Measurements from ENCODE around the gene AOPEP. TPM values are rescaled to one million over a fixed set of nuclear protein-coding genes. Genes with fewer than 3 reads are reported as not detected.
"Not testable (repeated sequence)": the region's sequence is repeated elsewhere in the genome, so short reads cannot be mapped to it uniquely, and the experiment has no call there.

Gene AOPEP
- polyA plus RNA-seq, 6 donors from 2014 or later: 5.2 to 11.8 (median 8.2) TPM

GRCh38 chr9:94869415-94869843 lies 142.9 kb downstream of the AOPEP start:
- DNase-seq (no peak), ATAC-seq (ENCODE audit: low read depth in 2 of 2) (no peak)
- H3K4me3 Mint-ChIP-seq: peak overlapping the region in 1 of 8 donors; percentile 12
- peaks cover 5 to 14% (median 8%) of the 10 kb centered on the region in 3 donors for H3K4me1 Mint-ChIP-seq
- no peak overlapping the region for H3K27ac Mint-ChIP-seq
- no peaks in the 10 kb centered on the region for H3K27me3 Mint-ChIP-seq
- peaks cover 0 to 16% of the 10 kb centered on the region in 2 donors for H3K36me3 Mint-ChIP-seq
- H3K9me3 Mint-ChIP-seq: no peaks in the 10 kb centered on the region

- H3K27me3 Mint-ChIP-seq: no peaks in the 10 kb centered on the region
- H3K4me3 Mint-ChIP-seq: no peak overlapping the region
- H3K4me1 Mint-ChIP-seq: peaks cover 5 to 16% (median 12%) of the 10 kb centered on the region in 3 donors
- peaks cover 0 to 19% of the 10 kb centered on the region in 2 donors for H3K36me3 Mint-ChIP-seq
- no peaks in the 10 kb centered on the region for H3K9me3 Mint-ChIP-seq
- no peak for ATAC-seq (ENCODE audit: low read depth in 2 of 2)
- H3K27ac Mint-ChIP-seq: peak overlapping the region in 1 of 6 donors; percentile 36
- DNase-seq: no peak
Measured at GRCh38 chr9:94870465-94870792, 143.9 kb downstream of the AOPEP start.

- peaks cover 5 to 22% (median 17%) of the 10 kb centered on the region in 3 donors for H3K4me1 Mint-ChIP-seq
- DNase-seq (no peak), ATAC-seq (ENCODE audit: low read depth in 2 of 2) (no peak)
- H3K36me3 Mint-ChIP-seq: peaks cover 0 to 24% of the 10 kb centered on the region in 2 donors
- H3K27ac Mint-ChIP-seq: peak overlapping the region in 2 of 6 donors; percentile 49 to 70
- H3K27me3 Mint-ChIP-seq: no peaks in the 10 kb centered on the region
- H3K9me3 Mint-ChIP-seq: no peaks in the 10 kb centered on the region
- peak overlapping the region in 1 of 8 donors; percentile 78 for H3K4me3 Mint-ChIP-seq
Measured at GRCh38 chr9:94870793-94871558, 144.5 kb downstream of the AOPEP start.

- no peaks in the 10 kb centered on the region for H3K9me3 Mint-ChIP-seq
- no peaks in the 10 kb centered on the region for H3K27me3 Mint-ChIP-seq
- no peak overlapping the region for H3K4me3 Mint-ChIP-seq
- no peak for DNase-seq
- peak overlapping the region in 1 of 6 donors; percentile 51 for H3K27ac Mint-ChIP-seq
- ATAC-seq (ENCODE audit: low read depth in 2 of 2): no peak
- peaks cover 0 to 23% of the 10 kb centered on the region in 2 donors for H3K36me3 Mint-ChIP-seq
- H3K4me1 Mint-ChIP-seq: peaks cover 5 to 19% (median 18%) of the 10 kb centered on the region in 3 donors
Measured at GRCh38 chr9:94872083-94872833, 145.8 kb downstream of the AOPEP start.

GRCh38 chr9:94872891-94873511 lies 146.5 kb downstream of the AOPEP start:
- Mint-ChIP-seq H3K9me3 (no peaks in the 10 kb centered on the region), H3K4me1 (peaks cover 5 to 18% (median 17%) of the 10 kb centered on the region in 3 donors), H3K27me3 (no peaks in the 10 kb centered on the region), H3K36me3 (peaks cover 0 to 19% of the 10 kb centered on the region in 2 donors), H3K4me3 (no peak overlapping the region), H3K27ac (peak overlapping the region in 3 of 6 donors; percentile 19 to 54 (median 51))
- no peak for DNase-seq
- ATAC-seq (ENCODE audit: low read depth in 2 of 2): no peak

- DNase-seq (no peak), ATAC-seq (ENCODE audit: low read depth in 2 of 2) (no peak)
- Mint-ChIP-seq H3K4me1 (peaks cover 5 to 23% (median 18%) of the 10 kb centered on the region in 3 donors), H3K4me3 (no peak overlapping the region), H3K36me3 (peaks cover 0 to 21% of the 10 kb centered on the region in 2 donors), H3K27me3 (no peaks in the 10 kb centered on the region), H3K27ac (no peak overlapping the region), H3K9me3 (no peaks in the 10 kb centered on the region)
Measured at GRCh38 chr9:94874316-94874715, 147.8 kb downstream of the AOPEP start.

- no peaks in the 10 kb centered on the region for H3K27me3 Mint-ChIP-seq
- peaks cover 0 to 21% of the 10 kb centered on the region in 2 donors for H3K36me3 Mint-ChIP-seq
- no peak overlapping the region for H3K4me3 Mint-ChIP-seq
- ATAC-seq (ENCODE audit: low read depth in 2 of 2) (peak; percentile 76 to 91), DNase-seq (peak; percentile 37)
- peaks cover 5 to 22% (median 15%) of the 10 kb centered on the region in 3 donors for H3K4me1 Mint-ChIP-seq
- H3K9me3 Mint-ChIP-seq: peaks cover 0 to 1% (median 0%) of the 10 kb centered on the region in 7 donors
- peak overlapping the region in 4 of 6 donors; percentile 14 to 45 (median 22) for H3K27ac Mint-ChIP-seq
Measured at GRCh38 chr9:94875300-94876020, 149.0 kb downstream of the AOPEP start.

- ATAC-seq (ENCODE audit: low read depth in 2 of 2); H3K27me3 Mint-ChIP-seq; DNase-seq; H3K9me3 Mint-ChIP-seq; H3K4me3 Mint-ChIP-seq: not testable (repeated sequence)
- H3K27ac Mint-ChIP-seq: peak overlapping the region in 2 of 6 donors; percentile 21 to 53
- H3K4me1 Mint-ChIP-seq: peaks cover 9 to 32% (median 29%) of the 10 kb centered on the region in 3 donors
- peaks cover 0 to 15% of the 10 kb centered on the region in 2 donors for H3K36me3 Mint-ChIP-seq
Measured at GRCh38 chr9:94878804-94879203, 152.3 kb downstream of the AOPEP start.

GRCh38 chr9:94879230-94879629 lies 152.7 kb downstream of the AOPEP start:
- H3K4me3 Mint-ChIP-seq: no peak overlapping the region
- no peaks in the 10 kb centered on the region for H3K27me3 Mint-ChIP-seq
- H3K27ac Mint-ChIP-seq: no peak overlapping the region
- peaks cover 0 to 1% (median 0%) of the 10 kb centered on the region in 7 donors for H3K9me3 Mint-ChIP-seq
- ATAC-seq (ENCODE audit: low read depth in 2 of 2): no peak
- H3K36me3 Mint-ChIP-seq: peaks cover 0 to 15% of the 10 kb centered on the region in 2 donors
- H3K4me1 Mint-ChIP-seq: peaks cover 9 to 32% (median 29%) of the 10 kb centered on the region in 3 donors
- DNase-seq: no peak

- Mint-ChIP-seq H3K36me3 (peaks cover 0 to 6% of the 10 kb centered on the region in 2 donors), H3K4me1 (peaks cover 9 to 24% (median 19%) of the 10 kb centered on the region in 3 donors), H3K4me3 (no peak overlapping the region), H3K9me3 (peaks cover 0 to 1% (median 0%) of the 10 kb centered on the region in 7 donors), H3K27me3 (no peaks in the 10 kb centered on the region), H3K27ac (peak overlapping the region; percentile 22 to 93 (median 60))
- no peak for DNase-seq
- no peak for ATAC-seq (ENCODE audit: low read depth in 2 of 2)
Measured at GRCh38 chr9:94881023-94881422, 154.5 kb downstream of the AOPEP start.

- Mint-ChIP-seq H3K36me3 (peaks cover 0 to 4% of the 10 kb centered on the region in 2 donors), H3K27me3 (no peaks in the 10 kb centered on the region), H3K27ac (peak overlapping the region; percentile 63 to 93 (median 88)), H3K4me1 (peaks cover 9 to 24% (median 19%) of the 10 kb centered on the region in 3 donors), H3K9me3 (peaks cover 0 to 1% (median 0%) of the 10 kb centered on the region in 7 donors), H3K4me3 (no peak overlapping the region)
- no peak for ATAC-seq (ENCODE audit: low read depth in 2 of 2)
- no peak for DNase-seq
Measured at GRCh38 chr9:94881454-94881853, 155.0 kb downstream of the AOPEP start.

GRCh38 chr9:94881940-94882339 lies 155.4 kb downstream of the AOPEP start:
- Mint-ChIP-seq H3K27ac (peak overlapping the region; percentile 85 to 93 (median 90)), H3K27me3 (no peaks in the 10 kb centered on the region), H3K9me3 (peaks cover 0 to 1% (median 0%) of the 10 kb centered on the region in 7 donors), H3K4me3 (peak overlapping the region in 3 of 8 donors; percentile 2 to 37 (median 24)), H3K36me3 (peaks cover 0 to 4% of the 10 kb centered on the region in 2 donors), H3K4me1 (peaks cover 9 to 24% (median 19%) of the 10 kb centered on the region in 3 donors)
- ATAC-seq (ENCODE audit: low read depth in 2 of 2): peak; percentile 94 to 95
- DNase-seq: peak; percentile 69
